ENCODE measurements around the gene STXBP4. TPM values are rescaled to one million over a fixed set of nuclear protein-coding genes. Genes with fewer than 3 reads are reported as not detected.
"Not testable (repeated sequence)": the region's sequence is repeated elsewhere in the genome, so short reads cannot be mapped to it uniquely, and the experiment has no call there.

STXBP4 gene
- total RNA-seq, 6 experiments from 2014 or later, result 9.4 to 12.9 (median 11.4) TPM

DNA sequence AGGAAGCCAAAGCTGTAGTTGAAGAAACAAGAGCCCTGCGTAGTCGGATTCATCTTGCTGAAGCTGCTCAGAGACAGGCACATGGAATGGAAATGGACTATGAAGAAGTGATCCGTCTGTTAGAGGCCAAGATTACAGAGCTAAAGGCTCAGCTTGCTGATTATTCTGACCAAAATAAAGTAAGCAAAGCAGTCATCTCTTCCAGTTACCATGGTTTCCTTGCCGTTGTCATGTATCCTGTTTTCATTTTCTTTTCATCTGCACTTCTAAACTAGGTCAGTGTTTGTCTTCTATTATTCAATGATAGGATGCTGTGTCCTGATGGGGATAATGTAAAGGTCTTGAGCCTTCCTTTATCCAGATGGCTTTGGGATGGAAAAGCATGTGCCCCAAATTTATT lies 104.3 kb downstream of the STXBP4 start:
- no peaks in the 10 kb centered on the region for H3K36me3 Mint-ChIP-seq (ENCODE audit: low read depth)
- no peak for DNase-seq

GRCh38 chr17:55073467-55073866 lies 104.9 kb downstream of the STXBP4 start:
- not testable (repeated sequence) for H3K4me1 Mint-ChIP-seq (ENCODE audit: low read depth); H3K36me3 Mint-ChIP-seq (ENCODE audit: low read depth); H3K27ac Mint-ChIP-seq; DNase-seq; H3K4me3 Mint-ChIP-seq; H3K27me3 Mint-ChIP-seq (ENCODE audit: insufficient read depth); H3K9me3 Mint-ChIP-seq

More for the DNA sequence above, 104.3 kb downstream of the STXBP4 start:
- H3K4me1 Mint-ChIP-seq (ENCODE audit: low read depth), result peaks cover under 1% of the 10 kb centered on the region
- no peak overlapping the region for H3K27ac Mint-ChIP-seq
- no peak overlapping the region for H3K4me3 Mint-ChIP-seq
- no peaks in the 10 kb centered on the region for H3K27me3 Mint-ChIP-seq (ENCODE audit: insufficient read depth)
- no peaks in the 10 kb centered on the region for H3K9me3 Mint-ChIP-seq
- TF ChIP-seq CTCF (IDR thresholded peaks at IDR 0.05), result no peak

DNA sequence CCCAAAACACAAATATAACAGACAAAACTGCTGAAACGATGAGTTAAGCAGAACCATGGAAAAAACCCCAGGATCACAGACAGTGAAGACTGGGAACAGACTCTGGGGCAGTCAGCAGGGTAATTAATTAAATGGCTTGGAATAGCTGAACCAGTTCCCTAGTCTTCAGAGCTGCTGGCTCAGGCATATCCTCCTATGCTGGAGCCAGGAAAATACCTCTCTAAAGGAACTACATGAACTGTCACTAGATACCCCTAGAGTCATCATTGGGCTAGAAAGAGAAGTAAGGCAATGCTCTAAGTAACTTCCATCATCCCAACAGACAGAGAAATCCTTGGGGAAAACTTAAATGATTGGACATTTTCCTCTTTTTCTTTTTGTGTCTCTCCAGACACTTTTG lies 113.0 kb downstream of the STXBP4 start:
- no peak overlapping the region for H3K27ac Mint-ChIP-seq

DNA sequence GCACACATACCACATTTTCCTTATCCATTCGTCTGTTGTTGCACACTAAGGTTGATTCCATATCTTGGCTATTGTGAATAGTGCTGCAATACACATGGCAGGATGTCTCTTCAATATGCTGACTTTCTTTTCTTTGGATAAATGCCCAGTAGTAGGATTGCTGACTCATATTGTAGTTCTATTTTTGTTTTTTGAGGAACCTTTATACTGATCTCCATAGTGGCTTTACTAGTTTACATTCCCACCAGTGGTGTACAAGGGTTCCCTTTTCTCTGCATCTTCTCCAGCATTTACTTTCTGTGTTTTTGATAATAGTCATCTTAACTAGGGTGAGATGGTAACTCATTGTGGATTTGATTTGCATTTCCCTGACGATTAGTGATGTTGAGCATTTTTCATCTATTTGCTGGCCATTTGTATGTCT lies 118.1 kb downstream of the STXBP4 start:
- Mint-ChIP-seq H3K9me3 (no peaks in the 10 kb centered on the region), H3K27me3 (ENCODE audit: insufficient read depth) (no peaks in the 10 kb centered on the region), H3K4me1 (ENCODE audit: low read depth) (peaks cover 28% of the 10 kb centered on the region), H3K36me3 (ENCODE audit: low read depth) (peaks cover 9% of the 10 kb centered on the region; the same call in 1 of the 2 replicates), H3K27ac (peak overlapping the region; percentile 19), H3K4me3 (no peak overlapping the region)
- TF ChIP-seq CTCF (IDR thresholded peaks at IDR 0.05), result no peak
- DNase-seq, result peak; percentile 88

More for the DNA sequence above, 113.0 kb downstream of the STXBP4 start:
- Mint-ChIP-seq H3K9me3 (no peaks in the 10 kb centered on the region), H3K36me3 (ENCODE audit: low read depth) (peaks cover 8% of the 10 kb centered on the region; the same call in 1 of the 2 replicates), H3K4me3 (no peak overlapping the region), H3K27me3 (ENCODE audit: insufficient read depth) (no peaks in the 10 kb centered on the region), H3K4me1 (ENCODE audit: low read depth) (peaks cover 4% of the 10 kb centered on the region)
- no peak for DNase-seq
- no peak for TF ChIP-seq CTCF (IDR thresholded peaks at IDR 0.05)

DNA sequence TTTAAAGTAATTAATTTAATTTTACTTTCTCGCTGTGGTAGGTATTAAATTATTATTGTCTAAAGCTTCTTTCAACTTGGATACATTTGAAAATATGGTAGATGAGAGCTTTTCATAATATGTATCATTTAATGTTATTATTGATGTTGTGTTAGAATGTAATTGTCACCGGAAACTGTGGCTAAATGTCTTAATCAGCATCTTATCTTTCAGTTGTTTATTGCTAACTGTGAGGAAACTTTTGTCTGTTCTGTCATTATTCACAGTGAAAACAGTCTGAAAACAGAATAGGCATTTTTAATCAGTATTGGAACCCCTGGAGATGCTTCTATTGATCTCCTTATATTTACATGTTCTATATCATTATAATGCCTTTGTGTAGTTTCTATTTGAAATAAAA lies 120.7 kb downstream of the STXBP4 start:
- peaks cover 5% of the 10 kb centered on the region; the same call in 1 of the 2 replicates for H3K36me3 Mint-ChIP-seq (ENCODE audit: low read depth)
- TF ChIP-seq CTCF (IDR thresholded peaks at IDR 0.05), result no peak
- H3K4me1 Mint-ChIP-seq (ENCODE audit: low read depth), result peaks cover 28% of the 10 kb centered on the region
- H3K9me3 Mint-ChIP-seq, result no peaks in the 10 kb centered on the region
- no peak overlapping the region for H3K27ac Mint-ChIP-seq
- no peak overlapping the region for H3K4me3 Mint-ChIP-seq
- no peaks in the 10 kb centered on the region for H3K27me3 Mint-ChIP-seq (ENCODE audit: insufficient read depth)
- DNase-seq, result no peak

DNA sequence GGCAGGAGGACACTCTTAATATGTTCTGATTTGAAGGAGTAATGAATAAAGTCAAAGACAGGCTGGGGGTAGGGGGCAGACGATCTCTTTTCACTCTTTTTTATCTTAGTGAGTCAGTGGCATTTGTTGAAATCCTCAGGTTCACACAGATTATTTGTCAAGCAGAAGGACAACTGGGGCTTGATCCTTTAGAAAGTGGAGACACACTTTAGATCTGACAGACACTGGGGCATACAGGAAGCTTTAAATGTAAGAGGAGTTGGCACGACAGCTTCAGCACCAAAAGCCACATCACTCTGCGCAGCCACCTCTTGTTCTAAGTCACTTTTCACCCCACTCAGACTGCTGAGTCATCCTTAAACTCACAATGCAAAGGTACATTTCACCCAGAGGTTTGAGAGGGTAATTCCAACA lies 121.5 kb downstream of the STXBP4 start:
- H3K4me3 Mint-ChIP-seq, result no peak overlapping the region
- peaks cover 5% of the 10 kb centered on the region; the same call in 1 of the 2 replicates for H3K36me3 Mint-ChIP-seq (ENCODE audit: low read depth)
- H3K27me3 Mint-ChIP-seq (ENCODE audit: insufficient read depth), result no peaks in the 10 kb centered on the region
- H3K9me3 Mint-ChIP-seq, result no peaks in the 10 kb centered on the region
- no peak overlapping the region for H3K27ac Mint-ChIP-seq
- no peak for TF ChIP-seq CTCF (IDR thresholded peaks at IDR 0.05)
- DNase-seq, result no peak
- peaks cover 28% of the 10 kb centered on the region for H3K4me1 Mint-ChIP-seq (ENCODE audit: low read depth)

Data from HFFc6 (cell line).